B cell (primary cell): ENCODE measurements around the gene CHD6. TPM values are rescaled to one million over a fixed set of nuclear protein-coding genes. Genes with fewer than 3 reads are reported as not detected.

Experiments used
- ATAC-seq: fragments of 200-7000 bp; cut with Tn5 transposase; one replicate; pipeline ENCODE4 v1.10.0; 2021; ENCODE audit warnings: low read depth, mild to moderate bottlenecking, moderate number of reproducible peaks, moderate library complexity
- CTCF ChIA-PET: fragments of 350-600 bp; sonication (Branson Sonifier 250); formaldehyde crosslinking; loops from one replicate; lab custom pipeline; 2021; ENCODE audit warnings: antibody characterized with exemption, inconsistent platforms; lab: Charles Lee
- POLR2A ChIA-PET: fragments of 350-600 bp; sonication (Branson Sonifier 250); formaldehyde crosslinking; loops from one replicate; lab custom pipeline; 2021; ENCODE audit warnings: antibody characterized with exemption; lab: Charles Lee
- DNase-seq: peaks from one replicate; pipeline ENCODE4 v3.0.0; 2013
- H2AFZ ChIP-seq: 2 replicates; pipeline ENCODE4 v1.6.1; 2012; ENCODE audit warnings: mild to moderate bottlenecking, low read depth, low read length; ENCODE audit not compliant: insufficient read depth, poor library complexity, severe bottlenecking
- H3K27ac ChIP-seq, 2 donors: 1 replicate in 1 of 2; 2 replicates in 1 of 2; pipeline ENCODE4 v1.5.1; 2012 to 2013; ENCODE audit warnings: low read length in 2 of 2, mild to moderate bottlenecking in 2 of 2, moderate library complexity in 1 of 2
- H3K27me3 ChIP-seq, 4 experiments: fragments of 200-600 bp in 1 of 4; sonication (generic) in 1 of 4; replicated peaks in 1 of 4; 1 replicate in 2 of 4; 2 replicates in 2 of 4; pipeline versions ENCODE4 v1.6.1 to v1.7.0; 2013 to 2016; ENCODE audit warnings: low read length in 3 of 4, mild to moderate bottlenecking in 2 of 4, mixed read lengths in 1 of 4, moderate library complexity in 1 of 4; ENCODE audit not compliant: insufficient read depth in 4 of 4, control insufficient read depth in 3 of 4; ENCODE audit errors: control extremely low read depth in 1 of 4
- H3K36me3 ChIP-seq, 2 experiments: replicated peaks in 1 of 2; 1 replicate in 1 of 2; 2 replicates in 1 of 2; pipeline versions ENCODE4 v1.6.1 to v1.7.1; 2013; ENCODE audit warnings: low read length in 1 of 2; ENCODE audit not compliant: insufficient read depth in 2 of 2, control insufficient read depth in 1 of 2; ENCODE audit errors: control extremely low read depth in 1 of 2, extremely low read depth in 1 of 2
- H3K4me1 ChIP-seq, 2 donors: fragments of 200-600 bp in 1 of 2; sonication (generic) in 1 of 2; 1 replicate in 1 of 2; 2 replicates in 1 of 2; pipeline versions ENCODE4 v1.5.1 to v1.6.1; 2013 to 2017; ENCODE audit warnings: low read length in 2 of 2; ENCODE audit not compliant: control insufficient read depth in 2 of 2, insufficient read depth in 2 of 2
- H3K4me2 ChIP-seq: replicated peaks from 2 replicates; pipeline ENCODE3; 2012; ENCODE audit warnings: mild to moderate bottlenecking, low read depth, low read length; ENCODE audit not compliant: poor library complexity, severe bottlenecking
- H3K4me3 ChIP-seq, 5 experiments: fragments of 200-600 bp in 1 of 5; sonication (generic) in 1 of 5; 1 replicate in 3 of 5; 2 replicates in 2 of 5; pipeline versions ENCODE4 v1.5.1 to v1.7.0; 2011 to 2016; ENCODE audit warnings: low read length in 4 of 5, mild to moderate bottlenecking in 4 of 5, low read depth in 2 of 5, control low read depth in 1 of 5, moderate library complexity in 1 of 5; ENCODE audit not compliant: insufficient read depth in 1 of 5; ENCODE audit errors: control extremely low read depth in 1 of 5, extremely low read depth in 1 of 5
- H3K79me2 ChIP-seq: fragments of 200-600 bp; sonication (generic); one replicate; pipeline ENCODE4 v1.6.0; 2016; ENCODE audit warnings: low read length; ENCODE audit not compliant: control insufficient read depth, insufficient read depth
- H3K9ac ChIP-seq: fragments of 200-600 bp; sonication (generic); 2 replicates; pipeline ENCODE4 v1.6.1; 2017; ENCODE audit warnings: mild to moderate bottlenecking, low read length, moderate library complexity
- H3K9me3 ChIP-seq, 3 donors: one replicate each; pipeline versions ENCODE4 v1.6.1 to v1.7.1; 2013; ENCODE audit warnings: low read length in 2 of 3; ENCODE audit not compliant: control insufficient read depth in 2 of 3, insufficient read depth in 1 of 3; ENCODE audit errors: control extremely low read depth in 1 of 3
- H4K20me1 ChIP-seq: 2 replicates; pipeline ENCODE4 v1.6.0; 2012; ENCODE audit warnings: mild to moderate bottlenecking, low read length; ENCODE audit not compliant: insufficient read depth, control insufficient read depth, poor library complexity, severe bottlenecking
- H3K27ac Mint-ChIP-seq: one replicate; pipeline ENCODE4 v1.8.0; 2021; ENCODE audit warnings: mixed read lengths
- H3K27me3 Mint-ChIP-seq: one replicate; pipeline ENCODE4 v1.8.0; 2021; ENCODE audit warnings: mixed read lengths
- H3K4me1 Mint-ChIP-seq: one replicate; pipeline ENCODE4 v1.8.0; 2021; ENCODE audit warnings: mixed read lengths
- H3K4me3 Mint-ChIP-seq: one replicate; pipeline ENCODE4 v1.8.0; 2021; ENCODE audit warnings: mixed read lengths
- H3K9me3 Mint-ChIP-seq: one replicate; pipeline ENCODE4 v1.8.0; 2022; ENCODE audit warnings: mixed read lengths; ENCODE audit not compliant: insufficient read depth
- CTCF ChIP-seq: fragments of 200-600 bp; IDR thresholded peaks from one replicate; pipeline ENCODE4 v1.8.0; 2022; ENCODE audit warnings: antibody characterized with exemption, mild to moderate bottlenecking
- EZH2 ChIP-seq: IDR thresholded peaks from 2 replicates; pipeline ENCODE4 v1.6.1; 2012; ENCODE audit warnings: borderline replicate concordance, low read depth, mild to moderate bottlenecking, moderate library complexity, low read length; ENCODE audit not compliant: insufficient read depth, poor library complexity, severe bottlenecking
- WGBS: methylation state at CpG from one replicate; pipeline ENCODE4 v1.1.5; 2013; ENCODE audit warnings: missing lambda C conversion rate; ENCODE audit not compliant: insufficient coverage; 5-methylcytosine and 5-hydroxymethylcytosine counted together
- intact Hi-C: fragments of 100-400 bp; cut with micrococcal nuclease; formaldehyde crosslinking; loops from one replicate; pipeline ENCODE4 v1.10.0; 2022
- polyA plus RNA-seq: library from polyadenylated mRNA; depleted of rRNA; stranded (reverse); fragments of >200 nt; gene quantifications from 2 replicates; pipeline ENCODE4 v1.2.3, GENCODE V29; 2012
- total RNA-seq, 2 donors: library from RNA; stranded (reverse); fragments of 120-200 nt in 1 of 2; gene quantifications; 1 replicate in 1 of 2; 2 replicates in 1 of 2; pipeline versions ENCODE4 v1.2.3 to v1.2.4, GENCODE V29; 2013 to 2022

CHD6 gene
- total and polyA plus RNA-seq, 2 donors (not counting 1 experiment from before 2014, with no cell fraction given), result 10.3 to 117 TPM

- Histone ChIP-seq H3K9ac (no peak overlapping the region), H3K4me2 (no peak overlapping the region), H3K9me3 (no peaks in the 10 kb centered on the region), H4K20me1 (no peaks in the 10 kb centered on the region), H2AFZ (no peak overlapping the region), H3K4me3 (no peak overlapping the region), H3K79me2 (no peaks in the 10 kb centered on the region), H3K4me1 (peaks cover 0 to 3% of the 10 kb centered on the region in 2 donors), H3K27ac (no peak overlapping the region), H3K36me3 (peaks cover 0 to 76% of the 10 kb centered on the region in 2 experiments), H3K27me3 (no peaks in the 10 kb centered on the region)
- no peaks in the 10 kb centered on the region for H3K9me3 Mint-ChIP-seq
- ChIA-PET POLR2A (no interaction called here), CTCF (interaction anchor here (0.7 kb wide), 1 partner anchor 65 kb away, joined by 3 read pairs; no protein-coding TSS in a partner anchor)
- peaks cover 3% of the 10 kb centered on the region for H3K4me1 Mint-ChIP-seq
- H3K27me3 Mint-ChIP-seq, result no peaks in the 10 kb centered on the region
- no peak overlapping the region for H3K27ac Mint-ChIP-seq
- ATAC-seq (no peak), DNase-seq (no peak)
- TF ChIP-seq EZH2, result no peak
- TF ChIP-seq CTCF, result no peak
- H3K4me3 Mint-ChIP-seq, result no peak overlapping the region
- WGBS, result 97% methylated on average over 9 of the region's 10 CpGs
- intact Hi-C loops, result no loop called here
These were observed 210.6 kb downstream of the CHD6 start for GRCh38 chr20:41407607-41408006.

GRCh38 chr20:41406896-41407444 lies 211.2 kb downstream of the CHD6 start:
- CTCF ChIA-PET, result no interaction called here

More at GRCh38 chr20:41406896-41407444, 211.2 kb downstream of the CHD6 start:
- Histone ChIP-seq H4K20me1 (no peaks in the 10 kb centered on the region), H3K36me3 (peaks cover 0 to 70% of the 10 kb centered on the region in 2 experiments), H3K9ac (no peak overlapping the region), H3K27me3 (no peaks in the 10 kb centered on the region), H3K27ac (no peak overlapping the region), H3K4me2 (no peak overlapping the region), H3K79me2 (no peaks in the 10 kb centered on the region), H3K4me1 (peaks cover 0 to 3% of the 10 kb centered on the region in 2 donors), H3K4me3 (no peak overlapping the region), H2AFZ (no peak overlapping the region), H3K9me3 (no peaks in the 10 kb centered on the region)
- POLR2A ChIA-PET, result no interaction called here
- 97% methylated on average over 5 of the region's 7 CpGs for WGBS
- Mint-ChIP-seq H3K4me3 (no peak overlapping the region), H3K27me3 (no peaks in the 10 kb centered on the region), H3K27ac (no peak overlapping the region), H3K4me1 (peaks cover 3% of the 10 kb centered on the region), H3K9me3 (no peaks in the 10 kb centered on the region)
- ATAC-seq (no peak), DNase-seq (no peak)
- intact Hi-C loops, result no loop called here
- TF ChIP-seq CTCF (no peak), EZH2 (no peak)
